Measurements from ENCODE around the gene MAST3. TPM values are rescaled to one million over a fixed set of nuclear protein-coding genes. Genes with fewer than 3 reads are reported as not detected.
"Not testable (repeated sequence)": the region's sequence is repeated elsewhere in the genome, so short reads cannot be mapped to it uniquely, and the experiment has no call there.

The MAST3 gene
- total RNA-seq, 1 donor from 2014 or later: 7.9 TPM

DNA sequence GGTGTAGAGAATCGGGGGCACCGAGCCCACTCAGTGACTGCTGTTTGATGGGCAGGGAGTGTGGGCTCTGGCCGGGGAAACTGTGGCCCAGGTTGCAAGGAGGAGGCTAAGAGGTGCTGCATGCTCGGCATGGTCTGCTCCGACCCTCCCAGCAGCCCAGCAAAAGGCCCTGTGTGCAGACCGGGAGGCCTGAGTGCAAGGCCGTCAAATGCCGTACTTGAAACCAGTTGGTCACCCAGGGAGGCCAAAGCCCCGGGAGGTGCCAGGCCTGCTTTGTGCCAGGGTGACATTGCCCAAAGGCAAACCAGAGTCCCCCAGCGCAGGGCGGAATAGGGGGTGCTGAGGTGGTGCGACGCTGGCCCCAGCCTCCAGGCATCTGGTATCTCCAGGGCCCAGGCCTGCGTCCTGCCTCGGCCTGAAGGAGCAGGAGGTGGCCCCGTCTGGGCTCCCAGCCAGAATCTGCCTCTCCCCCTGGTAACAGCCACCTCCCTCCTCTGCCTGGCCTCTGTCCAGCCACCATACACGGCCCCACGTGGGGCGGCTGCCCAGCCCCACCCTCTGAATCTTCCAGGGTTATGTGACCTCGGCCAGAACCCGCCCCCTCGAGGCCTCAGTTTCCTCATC, 59.4 kb downstream of the MAST3 start:
- no peak for DNase-seq (ENCODE audit: extremely low read depth, low read depth, low spot score)

DNA sequence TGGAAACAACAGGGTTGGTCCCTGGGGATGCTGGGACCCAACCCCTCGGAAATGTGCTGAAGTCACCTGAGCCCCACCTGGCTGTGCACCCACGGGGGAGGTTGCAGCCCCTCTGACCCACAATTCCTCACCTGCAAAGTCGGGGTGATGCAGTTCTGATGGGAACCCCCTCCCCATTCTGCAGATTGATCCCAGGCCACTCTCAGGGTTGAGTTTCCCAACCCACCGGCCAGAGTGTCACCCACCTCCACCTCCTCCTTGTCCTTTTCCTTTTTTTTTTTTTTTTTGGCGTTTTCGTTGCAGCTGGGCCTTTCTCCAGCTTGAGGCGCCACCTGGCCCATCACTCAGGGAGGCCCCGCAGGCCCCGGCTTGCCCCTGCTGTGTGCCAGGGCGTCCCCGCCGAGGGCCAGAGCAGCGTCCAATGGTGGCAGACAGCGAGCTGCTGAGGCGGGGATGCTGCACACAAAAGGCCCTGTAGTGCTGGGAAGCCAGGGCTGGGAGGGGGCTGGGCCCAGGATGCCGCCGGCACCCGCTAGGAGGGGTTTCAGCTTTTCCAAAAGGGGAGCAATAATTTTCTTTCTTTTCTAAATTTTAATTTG, 60.0 kb downstream of the MAST3 start:
- DNase-seq (ENCODE audit: extremely low read depth, low read depth, low spot score): no peak

DNA sequence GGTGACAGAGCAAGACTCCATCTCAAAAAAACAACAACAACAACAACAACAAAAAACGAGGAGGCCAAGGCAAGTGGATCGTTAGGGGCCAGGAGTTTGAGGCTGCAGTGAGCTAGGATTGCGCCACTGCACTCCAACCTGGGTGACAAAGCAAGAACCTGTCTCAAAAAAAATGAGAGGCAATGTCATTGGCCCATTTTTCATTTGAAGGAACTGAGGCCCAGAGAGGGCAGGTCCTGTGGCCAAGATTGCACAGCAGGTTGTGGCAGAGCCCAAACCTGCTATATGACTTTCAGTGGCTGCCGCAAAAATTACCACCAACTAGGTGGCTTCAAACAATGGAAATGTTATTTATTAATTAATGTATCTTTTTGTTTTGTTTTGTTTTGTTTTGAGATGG, 60.9 kb downstream of the MAST3 start:
- DNase-seq (ENCODE audit: extremely low read depth, low read depth, low spot score): no peak

DNA sequence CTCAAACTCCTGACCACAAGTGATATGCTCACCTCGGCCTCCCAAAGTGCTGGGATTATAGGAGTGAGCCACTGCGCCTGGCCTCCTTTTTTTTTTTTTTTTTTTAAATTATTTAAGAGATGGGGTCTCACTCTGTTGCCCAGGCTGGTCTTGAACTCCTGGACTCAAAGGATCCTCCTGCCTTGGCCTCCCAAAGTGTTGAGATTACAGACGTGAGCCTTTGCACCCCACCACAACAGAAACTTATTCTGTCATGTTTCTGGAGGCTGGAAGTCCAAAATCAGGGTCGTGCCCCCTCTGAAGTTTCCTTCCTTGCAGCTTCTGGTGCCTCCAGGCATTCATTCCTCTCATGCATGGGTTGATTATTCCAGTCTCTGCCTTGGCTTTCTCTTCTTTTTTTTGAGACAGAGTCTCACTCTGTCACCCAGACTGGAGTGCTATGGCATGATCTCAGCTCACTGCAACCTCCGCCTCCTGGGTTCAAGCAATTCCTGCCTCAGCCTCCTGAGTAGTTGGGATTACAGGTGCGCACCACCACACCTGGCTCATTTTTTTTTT, 61.6 kb downstream of the MAST3 start:
- not testable (repeated sequence) for DNase-seq (ENCODE audit: extremely low read depth, low read depth, low spot score)

DNA sequence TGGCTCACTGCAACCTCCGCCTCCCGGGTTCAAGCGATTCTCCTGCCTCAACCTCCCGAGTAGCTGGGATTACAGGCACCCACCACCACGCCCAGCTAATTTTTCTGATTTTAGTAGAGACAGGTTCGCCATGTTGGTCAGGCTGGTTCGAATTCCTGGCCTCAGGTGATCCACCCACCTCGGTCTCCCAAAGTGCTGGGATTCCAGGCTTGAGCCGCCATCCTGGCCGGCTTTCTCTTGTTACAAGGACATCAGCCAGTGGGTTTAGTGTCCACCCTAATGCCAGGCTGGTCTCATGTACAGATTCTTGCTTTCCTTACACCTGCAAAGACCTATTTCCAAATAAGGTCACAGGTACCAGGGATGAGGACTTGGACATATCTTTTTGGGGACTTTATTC, 62.2 kb downstream of the MAST3 start:
- DNase-seq (ENCODE audit: extremely low read depth, low read depth, low spot score): no peak

DNA sequence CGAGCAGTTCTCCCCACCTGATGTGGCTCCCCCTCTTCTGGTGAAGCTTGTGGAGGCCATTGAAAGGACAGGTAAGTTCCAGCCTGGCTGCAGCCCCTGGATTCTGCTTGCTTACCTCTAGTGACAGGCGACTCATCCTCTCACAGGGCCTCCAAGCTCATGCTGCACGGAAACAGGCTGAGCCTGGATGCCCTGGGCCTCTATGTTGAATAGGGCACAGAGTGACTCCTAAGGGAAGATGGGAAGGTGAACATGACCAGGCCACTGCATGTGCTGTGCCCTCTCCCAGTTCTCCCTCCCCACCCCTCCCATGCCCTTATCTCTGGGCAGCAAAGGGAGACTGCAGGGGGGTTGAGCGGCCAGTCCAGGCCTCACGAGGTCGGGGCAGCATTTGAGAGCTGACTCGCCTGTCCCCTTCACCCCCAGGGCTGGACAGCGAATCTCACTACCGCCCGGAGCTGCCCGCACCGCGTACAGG, 63.0 kb downstream of the MAST3 start:
- no peak for DNase-seq (ENCODE audit: extremely low read depth, low read depth, low spot score)

DNA sequence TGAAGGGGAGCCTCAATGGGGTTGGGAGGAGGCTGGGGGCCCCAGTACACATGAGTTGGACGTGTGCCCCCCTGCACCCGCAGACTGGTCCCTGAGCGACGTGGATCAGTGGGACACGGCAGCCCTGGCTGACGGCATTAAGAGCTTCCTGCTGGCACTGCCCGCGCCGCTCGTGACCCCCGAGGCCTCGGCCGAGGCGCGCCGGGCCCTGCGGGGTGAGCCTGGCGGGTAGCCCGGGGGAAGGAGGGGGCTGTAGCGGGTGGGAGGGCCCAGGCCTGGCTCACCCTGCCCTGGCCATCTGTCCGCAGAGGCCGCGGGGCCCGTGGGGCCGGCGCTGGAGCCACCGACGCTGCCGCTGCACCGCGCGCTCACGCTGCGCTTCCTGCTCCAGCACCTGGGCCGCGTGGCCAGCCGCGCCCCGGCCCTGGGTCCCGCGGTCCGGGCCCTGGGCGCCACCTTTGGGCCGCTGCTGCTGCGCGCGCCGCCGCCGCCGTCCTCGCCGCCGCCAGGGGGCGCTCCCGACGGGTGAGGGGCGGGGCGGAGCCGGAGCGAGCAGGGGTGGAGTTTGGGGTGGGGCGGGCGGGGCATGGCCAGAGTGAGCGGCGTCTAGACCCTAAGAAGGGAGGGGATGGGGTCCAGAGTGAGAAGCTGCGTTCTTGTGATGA, 63.5 kb downstream of the MAST3 start:
- no peak for DNase-seq (ENCODE audit: extremely low read depth, low read depth, low spot score)

DNA sequence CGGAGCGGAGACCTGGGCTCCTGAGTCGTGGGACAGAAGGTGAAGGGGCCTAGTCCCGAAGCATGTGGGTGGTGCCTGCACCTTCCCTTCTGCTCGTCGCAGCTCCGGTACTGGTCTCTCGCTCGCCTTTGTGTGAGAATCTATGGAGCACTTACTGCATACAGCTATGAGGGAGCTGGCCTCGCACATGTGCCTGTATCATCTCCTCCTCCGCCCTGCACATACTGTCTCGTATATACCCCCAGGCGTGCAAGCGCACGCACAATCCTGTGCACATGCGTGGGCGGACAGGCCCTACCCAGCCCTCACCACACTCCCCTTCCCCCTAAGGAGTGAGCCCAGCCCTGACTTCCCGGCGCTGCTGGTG, 64.0 kb downstream of the MAST3 start:
- DNase-seq (ENCODE audit: extremely low read depth, low read depth, low spot score): no peak

DNA sequence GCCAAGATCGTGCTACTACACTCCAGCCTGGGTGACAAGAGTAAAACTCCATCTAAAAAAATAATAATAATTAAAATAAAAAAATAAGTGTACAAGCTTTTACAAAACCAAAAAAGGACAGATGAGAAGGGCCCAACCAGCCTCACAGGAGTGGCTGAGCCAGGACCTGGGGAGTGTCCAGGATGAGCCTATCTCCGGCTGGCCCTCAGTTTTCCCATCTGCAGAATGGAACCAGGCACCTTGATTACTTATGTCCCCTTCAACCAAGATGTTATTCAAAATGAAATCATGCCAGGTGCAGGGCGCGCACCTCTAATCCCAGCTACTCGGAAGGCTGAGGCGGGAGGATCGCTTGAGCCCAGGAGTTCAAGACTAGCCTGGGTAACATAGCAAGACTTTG, 66.5 kb downstream of the MAST3 start:
- DNase-seq (ENCODE audit: extremely low read depth, low read depth, low spot score): no peak

DNA sequence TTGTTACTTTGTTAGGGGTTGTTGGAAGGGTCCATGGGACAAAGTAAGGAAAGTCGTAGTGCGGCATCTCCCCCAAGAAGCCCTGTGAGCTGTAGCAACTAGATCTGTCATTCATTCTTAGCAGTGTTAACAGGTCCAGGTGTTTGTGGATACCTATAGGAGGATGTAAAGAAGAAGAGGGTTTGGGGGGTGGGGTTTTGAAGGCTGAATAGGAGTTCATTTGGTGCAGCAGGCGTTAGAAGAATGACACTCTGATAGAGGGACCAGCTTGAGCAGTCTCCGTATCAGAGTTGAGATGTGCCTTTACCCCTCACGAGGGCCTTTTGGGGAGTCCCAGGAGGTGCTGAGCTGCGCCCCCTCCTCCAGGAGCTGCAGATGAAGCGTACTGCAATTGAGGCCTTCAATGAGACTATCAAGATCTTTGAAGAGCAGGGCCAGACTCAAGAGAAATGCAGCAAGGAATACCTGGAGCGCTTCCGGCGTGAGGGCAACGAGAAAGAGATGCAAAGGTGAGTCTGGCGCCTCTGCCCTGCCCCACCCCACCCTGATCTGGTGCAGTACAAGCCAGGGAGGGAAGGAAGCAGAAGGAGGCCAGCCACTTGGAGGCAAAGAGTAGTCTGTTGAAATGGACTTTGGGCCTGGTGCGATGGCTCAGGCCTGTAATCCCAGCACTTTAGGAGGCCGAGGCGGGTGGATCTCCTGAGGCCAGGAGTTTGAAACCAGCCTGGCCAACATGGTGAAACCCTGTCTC, 68.4 kb downstream of the MAST3 start:
- DNase-seq (ENCODE audit: extremely low read depth, low read depth, low spot score): no peak

DNA sequence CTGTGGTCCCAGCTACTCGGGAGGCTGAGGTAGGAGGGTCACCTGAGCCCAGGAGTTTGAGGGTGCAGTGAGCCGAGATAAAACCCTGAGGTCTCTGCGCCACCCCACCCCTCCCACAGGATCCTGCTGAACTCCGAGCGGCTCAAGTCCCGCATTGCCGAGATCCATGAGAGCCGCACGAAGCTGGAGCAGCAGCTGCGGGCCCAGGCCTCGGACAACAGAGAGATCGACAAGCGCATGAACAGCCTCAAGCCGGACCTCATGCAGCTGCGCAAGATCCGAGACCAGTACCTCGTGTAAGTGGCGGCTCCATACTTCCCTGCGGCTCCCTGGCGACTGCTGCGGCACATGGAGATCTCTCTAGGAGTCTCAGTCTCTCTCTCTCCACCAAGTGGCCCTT, 69.4 kb downstream of the MAST3 start:
- no peak for DNase-seq (ENCODE audit: extremely low read depth, low read depth, low spot score)

DNA sequence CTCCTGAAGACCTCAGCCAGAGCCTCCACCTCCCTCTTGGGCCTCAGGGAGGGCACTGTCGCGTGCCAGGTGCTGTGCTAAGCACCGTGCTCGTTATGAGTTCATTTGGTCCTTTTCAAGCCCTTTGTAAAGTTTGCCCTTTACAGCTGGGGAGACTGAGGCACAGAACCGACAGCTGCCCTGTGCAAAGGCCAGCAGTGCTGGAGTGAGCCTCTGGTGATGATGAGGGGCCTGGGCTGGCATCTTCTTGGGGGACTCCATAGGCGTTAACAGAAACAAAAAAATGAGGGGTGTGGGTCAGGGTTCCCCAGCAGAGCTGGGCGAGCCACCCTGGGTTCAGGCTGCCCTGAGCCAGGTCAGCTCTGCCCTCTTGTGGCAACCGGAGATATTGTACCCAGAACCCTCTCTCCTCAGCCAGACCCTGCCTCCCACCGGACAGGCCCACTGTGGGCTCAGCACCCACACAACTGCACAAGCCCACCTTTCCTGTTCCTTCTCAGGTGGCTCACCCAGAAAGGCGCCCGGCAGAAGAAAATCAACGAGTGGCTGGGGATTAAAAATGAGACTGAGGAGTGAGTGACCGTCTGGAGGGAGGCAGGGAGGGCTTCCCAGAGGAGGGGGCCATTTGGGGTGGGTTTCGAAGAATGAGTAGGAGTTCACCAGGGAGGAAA, 70.5 kb downstream of the MAST3 start:
- no peak for DNase-seq (ENCODE audit: extremely low read depth, low read depth, low spot score)

DNA sequence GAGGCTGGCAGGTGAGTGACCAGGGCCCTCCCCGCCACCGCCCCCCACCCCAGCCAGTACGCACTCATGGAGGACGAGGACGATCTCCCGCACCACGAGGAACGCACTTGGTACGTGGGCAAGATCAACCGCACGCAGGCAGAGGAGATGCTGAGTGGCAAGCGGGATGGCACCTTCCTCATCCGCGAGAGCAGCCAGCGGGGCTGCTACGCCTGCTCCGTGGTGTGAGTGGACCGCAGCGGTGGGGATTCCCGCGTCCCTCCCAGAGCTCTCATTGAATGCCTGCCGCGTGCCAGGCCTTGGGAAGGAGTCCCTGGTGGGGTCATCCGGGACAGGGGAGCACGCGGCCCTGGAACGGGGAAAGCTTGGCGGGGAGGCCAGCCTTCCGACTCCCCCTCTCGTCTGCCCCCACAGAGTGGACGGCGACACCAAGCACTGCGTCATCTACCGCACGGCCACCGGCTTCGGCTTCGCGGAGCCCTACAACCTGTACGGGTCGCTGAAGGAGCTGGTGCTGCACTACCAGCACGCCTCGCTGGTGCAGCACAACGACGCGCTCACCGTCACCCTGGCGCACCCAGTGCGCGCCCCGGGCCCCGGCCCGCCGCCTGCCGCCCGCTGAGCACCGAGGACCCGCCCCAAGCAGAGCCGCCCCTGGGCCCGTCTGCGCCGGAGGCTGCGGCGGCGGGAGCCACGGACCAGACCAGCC, 71.2 kb downstream of the MAST3 start:
- DNase-seq (ENCODE audit: extremely low read depth, low read depth, low spot score): no peak

DNA sequence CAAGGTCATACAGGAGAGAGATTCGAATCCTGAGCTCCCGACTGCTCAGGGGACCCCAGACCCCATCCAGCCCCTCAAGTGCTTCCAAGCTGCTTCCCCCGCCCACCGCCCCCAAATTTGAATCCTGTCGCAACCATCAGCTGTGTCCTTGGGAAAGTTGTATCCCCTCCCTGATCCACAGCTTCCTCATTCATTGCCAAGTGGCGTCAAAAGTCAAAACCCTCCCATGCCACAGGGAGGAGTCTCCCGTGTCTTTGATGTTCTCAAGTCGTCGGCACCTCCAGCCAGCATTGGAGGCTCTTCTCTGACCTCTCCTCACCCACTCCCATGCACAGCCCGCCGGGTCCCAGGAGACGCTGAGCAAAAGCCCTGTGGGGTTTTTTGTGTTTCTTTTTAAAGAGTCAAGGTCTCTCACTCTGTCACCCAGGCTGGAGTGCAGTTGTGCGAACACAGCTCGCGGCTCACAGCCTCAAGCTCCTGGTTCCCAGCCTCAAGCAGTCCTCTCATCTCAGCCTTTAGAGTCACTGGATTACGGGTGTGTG, 73.2 kb downstream of the MAST3 start:
- DNase-seq (ENCODE audit: extremely low read depth, low read depth, low spot score): no peak

DNA sequence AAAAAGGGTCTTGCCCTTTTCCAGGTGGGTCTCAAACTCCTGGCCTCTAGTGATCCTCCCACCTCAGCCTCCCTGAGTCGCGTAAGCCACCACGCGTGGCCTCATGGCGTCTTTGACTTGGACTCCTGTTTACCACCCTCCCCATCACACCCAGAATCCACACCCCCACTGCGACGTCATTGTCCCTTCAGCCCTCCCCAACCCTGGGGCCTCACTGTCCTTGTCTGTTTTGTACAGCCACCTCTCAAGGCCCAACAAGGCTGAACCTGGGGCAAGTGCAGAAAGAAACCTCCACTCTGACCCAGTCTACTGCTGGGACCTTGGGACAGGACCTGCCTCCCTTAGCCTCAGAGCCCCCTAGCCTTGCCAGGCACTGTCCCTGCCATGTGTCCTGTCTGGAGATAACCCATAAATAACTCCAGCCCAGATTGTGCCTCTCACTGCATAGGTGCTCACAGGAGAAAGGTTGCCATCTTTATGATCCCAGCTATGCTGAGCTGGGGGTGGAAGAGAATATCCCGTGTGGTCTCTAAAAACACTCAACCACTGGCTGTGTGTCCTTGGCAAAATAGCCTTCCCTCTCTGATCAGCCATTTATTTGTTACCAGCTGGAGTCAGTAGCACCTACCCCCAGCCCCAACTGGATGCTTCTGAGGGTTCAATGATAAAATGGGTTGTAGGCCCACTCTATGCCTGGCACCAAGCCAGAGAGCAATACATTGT, 74.2 kb downstream of the MAST3 start:
- DNase-seq (ENCODE audit: extremely low read depth, low read depth, low spot score): no peak

DNA sequence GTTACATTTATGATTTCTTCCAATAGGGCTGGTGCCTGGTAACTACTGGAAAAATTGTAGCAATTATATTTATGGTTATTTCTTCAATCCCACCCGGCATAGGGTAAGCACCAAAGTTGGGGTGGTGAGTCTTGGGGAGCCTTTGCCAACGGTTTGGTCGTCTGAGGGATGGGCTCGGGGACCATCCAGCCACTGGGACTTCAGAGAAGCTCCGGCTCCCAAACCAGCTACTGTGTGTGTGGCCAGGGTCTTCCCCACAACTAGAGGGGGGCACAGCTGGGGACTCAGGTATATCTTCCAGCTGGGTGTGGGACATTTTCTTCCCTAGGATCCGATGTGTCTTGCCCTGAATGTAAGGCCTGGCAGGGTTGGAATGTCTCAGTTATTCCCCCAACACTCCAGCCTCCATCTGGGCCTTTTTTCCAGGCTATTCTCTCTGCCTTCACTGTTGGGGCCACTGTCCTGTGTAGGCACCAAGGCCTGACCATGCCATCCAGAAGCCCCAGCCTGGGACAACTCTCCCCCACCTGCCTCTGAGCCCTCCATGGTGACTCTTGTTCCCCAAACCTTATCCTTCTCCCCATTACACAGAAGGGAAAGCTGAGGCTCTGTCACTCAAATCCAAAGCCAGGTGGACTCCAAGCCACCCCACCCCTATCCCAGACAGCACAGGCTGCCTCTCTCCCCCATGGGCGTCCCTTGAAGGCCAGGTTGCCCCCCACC, 74.9 kb downstream of the MAST3 start:
- no peak for DNase-seq (ENCODE audit: extremely low read depth, low read depth, low spot score)

DNA sequence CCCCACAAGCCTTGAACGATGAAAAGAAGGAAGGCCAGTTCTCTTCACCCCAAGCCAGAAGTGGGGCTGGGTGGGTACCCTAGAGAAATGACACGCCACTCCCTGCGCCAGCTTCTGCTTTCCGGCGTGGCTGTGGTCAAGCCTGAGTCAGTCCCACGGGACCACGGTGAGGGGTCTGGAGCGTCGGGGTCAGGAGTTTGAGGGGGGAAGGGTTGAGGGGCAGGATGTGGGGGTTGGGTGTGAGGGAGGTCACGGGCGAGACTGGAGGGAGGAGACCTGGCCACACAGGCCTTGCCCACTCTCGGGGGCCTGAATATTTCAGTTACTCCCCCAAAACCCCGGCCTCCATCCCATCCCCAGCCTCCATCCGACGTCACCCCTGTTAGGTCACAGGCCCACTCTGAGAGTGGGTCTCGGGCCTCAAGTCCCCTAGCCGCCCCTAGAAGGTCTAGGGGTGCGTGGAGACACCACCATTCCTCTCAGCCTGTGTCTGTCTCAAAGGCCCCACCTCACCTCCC, 75.5 kb downstream of the MAST3 start:
- no peak for DNase-seq (ENCODE audit: extremely low read depth, low read depth, low spot score)

DNA sequence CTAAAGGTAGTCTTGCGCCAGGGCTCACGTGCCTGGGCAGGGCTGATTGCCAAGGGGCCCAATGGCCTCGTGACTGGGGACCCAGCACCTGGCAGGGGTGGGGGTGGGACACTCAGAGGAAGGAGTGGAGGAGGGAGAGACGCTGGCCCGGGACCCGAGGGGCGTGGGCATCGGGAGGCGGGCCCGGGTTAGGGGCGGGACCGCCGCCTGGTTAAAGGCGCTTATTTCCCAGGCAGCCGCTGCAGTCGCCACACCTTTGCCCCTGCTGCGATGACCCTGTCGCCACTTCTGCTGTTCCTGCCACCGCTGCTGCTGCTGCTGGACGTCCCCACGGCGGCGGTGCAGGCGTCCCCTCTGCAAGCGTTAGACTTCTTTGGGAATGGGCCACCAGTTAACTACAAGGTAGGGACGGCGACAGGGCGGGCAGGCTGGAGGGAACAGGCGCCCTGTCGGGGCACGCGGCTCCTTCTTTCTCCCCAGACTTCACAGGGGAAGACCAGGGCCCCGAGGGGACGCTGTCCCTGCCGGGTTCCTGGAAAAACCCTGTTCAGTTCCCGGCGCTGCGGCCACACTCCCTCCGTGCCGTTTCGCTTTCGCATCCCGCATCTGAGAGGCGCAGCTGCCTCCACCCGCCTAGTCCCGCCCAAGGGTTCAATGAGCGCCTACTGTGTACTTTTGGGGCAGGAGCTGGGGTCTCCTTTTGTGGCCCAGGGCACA, 76.2 kb downstream of the MAST3 start, which contains the start of gene IFI30:
Gene IFI30 (plus strand): TSS at position 242 of the 717 bp plus-strand sequence. CDS start 29 bp downstream, at position 271.
- no peak for DNase-seq (ENCODE audit: extremely low read depth, low read depth, low spot score)
